ENCODE results near the gene C16orf74. TPM values are rescaled to one million over a fixed set of nuclear protein-coding genes. Genes with fewer than 3 reads are reported as not detected.

C16orf74 gene
- total RNA-seq, 4 donors from 2014 or later = 0.27 to 7.0 TPM; not detected in 2

DNA sequence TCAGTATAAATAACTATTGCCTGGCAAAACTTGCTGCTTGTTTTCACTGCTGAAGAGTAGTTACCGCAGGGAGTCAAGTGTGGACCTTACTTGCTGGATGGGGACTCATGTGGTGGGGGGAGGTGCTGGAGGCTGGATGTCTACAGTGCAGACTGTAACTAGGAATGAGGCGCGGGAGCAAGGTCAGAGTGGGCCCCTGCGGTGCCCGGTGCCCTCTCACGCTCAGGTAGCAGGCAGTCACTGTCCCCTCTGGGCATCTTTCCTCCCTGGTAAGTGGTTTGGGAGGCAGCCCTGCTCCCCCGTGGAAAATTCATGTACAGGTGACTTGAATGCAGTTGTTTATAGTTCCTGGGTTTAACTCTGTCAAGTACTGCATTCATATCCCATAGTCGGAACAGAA, 43.8 kb upstream of the C16orf74 start:
- 91% methylated on average over 8 of the region's 8 CpGs; no CpG with 5 or more reads in 1 of the 2 donors for WGBS, 2 donors (ENCODE audit: low coverage in 1 of 2)
- no peak for DNase-seq
- no peak overlapping the region for H3K27ac ChIP-seq
- peaks cover 0 to 6% (median 0%) of the 10 kb centered on the region in 4 donors for H3K36me3 ChIP-seq
- H3K27me3 ChIP-seq = no peaks in the 10 kb centered on the region
- no peak overlapping the region for H3K4me3 ChIP-seq
- peaks cover 9 to 19% (median 12%) of the 10 kb centered on the region in 4 donors for H3K4me1 ChIP-seq
- intact Hi-C loops (cut with DNase I; ENCODE audit: low total_unique reads) = no loop called here
- in situ Hi-C loops (cut with MboI; ENCODE audit: low pct_ligation_motif_present in 1 of 4, low pct_unique_long_range_greater_than_20kb in 1 of 4, low sequenced_read_pairs in 3 of 4) = no loop called here
- TF ChIP-seq EP300 (IDR thresholded peaks at IDR 0.05; ENCODE audit: low read depth) (no peak), POLR2A (IDR thresholded peaks at IDR 0.05) (no peak), POLR2AphosphoS5 (IDR thresholded peaks at IDR 0.05) (no peak)
- TF ChIP-seq, protein P1, sequence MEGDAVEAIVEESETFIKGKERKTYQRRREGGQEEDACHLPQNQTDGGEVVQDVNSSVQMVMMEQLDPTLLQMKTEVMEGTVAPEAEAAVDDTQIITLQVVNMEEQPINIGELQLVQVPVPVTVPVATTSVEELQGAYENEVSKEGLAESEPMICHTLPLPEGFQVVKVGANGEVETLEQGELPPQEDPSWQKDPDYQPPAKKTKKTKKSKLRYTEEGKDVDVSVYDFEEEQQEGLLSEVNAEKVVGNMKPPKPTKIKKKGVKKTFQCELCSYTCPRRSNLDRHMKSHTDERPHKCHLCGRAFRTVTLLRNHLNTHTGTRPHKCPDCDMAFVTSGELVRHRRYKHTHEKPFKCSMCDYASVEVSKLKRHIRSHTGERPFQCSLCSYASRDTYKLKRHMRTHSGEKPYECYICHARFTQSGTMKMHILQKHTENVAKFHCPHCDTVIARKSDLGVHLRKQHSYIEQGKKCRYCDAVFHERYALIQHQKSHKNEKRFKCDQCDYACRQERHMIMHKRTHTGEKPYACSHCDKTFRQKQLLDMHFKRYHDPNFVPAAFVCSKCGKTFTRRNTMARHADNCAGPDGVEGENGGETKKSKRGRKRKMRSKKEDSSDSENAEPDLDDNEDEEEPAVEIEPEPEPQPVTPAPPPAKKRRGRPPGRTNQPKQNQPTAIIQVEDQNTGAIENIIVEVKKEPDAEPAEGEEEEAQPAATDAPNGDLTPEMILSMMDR (IDR thresholded peaks at IDR 0.05) = no peak
- no peaks in the 10 kb centered on the region for H3K9me3 ChIP-seq

DNA sequence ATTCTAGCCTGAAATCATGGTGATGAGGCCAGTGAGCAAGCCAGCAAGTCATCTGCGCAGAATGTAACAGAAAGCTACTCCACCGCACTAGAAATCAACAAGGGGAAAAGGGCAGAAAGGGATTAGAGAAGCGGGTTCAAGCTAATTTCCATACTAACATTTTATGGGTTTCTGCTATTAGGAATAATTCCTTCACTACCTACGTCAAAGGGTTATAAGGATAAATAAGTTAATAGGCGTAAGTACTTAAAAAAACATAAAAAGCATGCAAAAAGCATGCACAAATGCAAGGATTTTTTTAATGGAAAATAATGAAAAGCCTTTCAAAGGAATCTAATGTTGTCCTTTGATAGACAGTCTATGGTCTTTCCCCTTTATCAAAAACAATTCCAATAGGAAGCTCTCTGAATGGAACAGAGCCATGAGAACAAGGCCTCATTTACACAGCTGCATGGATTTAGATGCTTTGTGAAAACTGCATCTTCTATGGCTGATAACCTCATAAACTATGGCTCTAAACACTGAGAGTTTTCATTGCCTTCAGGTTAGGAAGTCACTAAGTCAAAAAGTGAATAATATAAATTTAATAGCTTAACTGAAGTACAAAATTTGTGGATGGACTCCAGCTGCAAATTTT, 42.9 kb upstream of the C16orf74 start:
- no peak for DNase-seq
- Histone ChIP-seq H3K27me3 (no peaks in the 10 kb centered on the region), H3K27ac (no peak overlapping the region), H3K4me1 (peaks cover 9 to 17% (median 12%) of the 10 kb centered on the region in 4 donors), H3K9me3 (no peaks in the 10 kb centered on the region), H3K36me3 (peaks cover 0 to 6% (median 0%) of the 10 kb centered on the region in 4 donors), H3K4me3 (no peak overlapping the region)
- intact Hi-C loops (cut with DNase I; ENCODE audit: low total_unique reads) = no loop called here
- in situ Hi-C loops (cut with MboI; ENCODE audit: low pct_ligation_motif_present in 1 of 4, low pct_unique_long_range_greater_than_20kb in 1 of 4, low sequenced_read_pairs in 3 of 4) = no loop called here
- WGBS, 2 donors (ENCODE audit: low coverage in 1 of 2) = 94 to 98% methylated on average over 4 to 5 of the region's 5 CpGs
- TF ChIP-seq EP300 (IDR thresholded peaks at IDR 0.05; ENCODE audit: low read depth) (no peak), POLR2AphosphoS5 (IDR thresholded peaks at IDR 0.05) (no peak), POLR2A (IDR thresholded peaks at IDR 0.05) (no peak)
- TF ChIP-seq, protein P1 (IDR thresholded peaks at IDR 0.05) = no peak

DNA sequence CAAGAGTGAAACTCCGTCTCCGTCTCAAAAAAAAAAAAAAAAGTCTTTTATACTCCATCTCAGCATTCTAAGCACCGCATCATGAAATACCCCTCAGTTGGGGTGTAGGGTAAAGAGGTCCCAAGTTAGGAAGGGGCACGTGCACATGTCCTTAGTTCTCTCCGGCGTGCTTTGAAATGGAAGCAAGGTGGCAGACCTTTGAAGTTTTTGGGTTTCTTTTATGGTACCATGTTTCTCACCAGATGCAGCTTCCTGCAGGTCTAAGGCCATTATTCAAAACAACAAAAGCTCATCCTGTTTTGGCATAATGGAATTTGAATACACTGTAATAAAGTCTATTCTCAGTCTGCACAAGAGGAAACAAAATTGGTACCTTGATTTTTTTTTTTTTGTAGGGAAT, 38.9 kb upstream of the C16orf74 start:
- Histone ChIP-seq H3K27me3 (no peaks in the 10 kb centered on the region), H3K4me1 (no peaks in the 10 kb centered on the region), H3K4me3 (no peak overlapping the region), H3K27ac (no peak overlapping the region), H3K9me3 (no peaks in the 10 kb centered on the region), H3K36me3 (peaks cover 0 to 16% (median 6%) of the 10 kb centered on the region in 4 donors)
- intact Hi-C loops (cut with DNase I; ENCODE audit: low total_unique reads) (no loop called here), in situ Hi-C loops (cut with MboI; ENCODE audit: low pct_ligation_motif_present in 1 of 4, low pct_unique_long_range_greater_than_20kb in 1 of 4, low sequenced_read_pairs in 3 of 4) (no loop called here)
- DNase-seq = no peak
- TF ChIP-seq POLR2AphosphoS5 (IDR thresholded peaks at IDR 0.05) = no peak
- no peak for TF ChIP-seq POLR2A (IDR thresholded peaks at IDR 0.05)
- no peak for TF ChIP-seq EP300 (IDR thresholded peaks at IDR 0.05; ENCODE audit: low read depth)
- TF ChIP-seq, protein P1 (IDR thresholded peaks at IDR 0.05) = no peak
- WGBS, 2 donors (ENCODE audit: low coverage in 1 of 2) = 92 to 94% methylated on average over 6 of the region's 6 CpGs

DNA sequence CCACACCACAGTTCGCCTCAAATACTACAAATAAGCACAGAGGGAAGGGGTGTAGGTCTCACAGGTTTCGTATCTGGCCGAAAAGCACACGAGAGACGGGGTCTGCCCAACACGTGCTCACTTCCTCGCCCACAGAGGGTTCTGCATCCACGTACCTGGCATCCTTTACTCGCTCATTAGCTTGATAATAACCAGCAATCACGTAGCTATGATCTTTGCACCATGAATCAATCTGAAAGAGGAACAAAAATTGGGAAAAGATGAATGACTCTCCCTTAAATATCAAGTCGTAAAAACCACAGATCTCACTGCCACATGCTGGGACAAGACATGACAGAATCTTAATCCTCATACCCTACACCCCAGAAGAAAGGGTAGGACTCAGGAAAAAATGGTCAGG, 37.9 kb upstream of the C16orf74 start:
- no peak for DNase-seq
- intact Hi-C loops (cut with DNase I; ENCODE audit: low total_unique reads) = no loop called here
- 87 to 92% methylated on average over 9 to 11 of the region's 11 CpGs for WGBS, 2 donors (ENCODE audit: low coverage in 1 of 2)

More for the DNA sequence above, 37.9 kb upstream of the C16orf74 start:
- Histone ChIP-seq H3K9me3 (no peaks in the 10 kb centered on the region), H3K27me3 (no peaks in the 10 kb centered on the region), H3K4me3 (no peak overlapping the region), H3K4me1 (no peaks in the 10 kb centered on the region), H3K27ac (no peak overlapping the region), H3K36me3 (peaks cover 0 to 16% (median 6%) of the 10 kb centered on the region in 4 donors)
- in situ Hi-C loops (cut with MboI; ENCODE audit: low pct_ligation_motif_present in 1 of 4, low pct_unique_long_range_greater_than_20kb in 1 of 4, low sequenced_read_pairs in 3 of 4) = no loop called here
- TF ChIP-seq POLR2A (IDR thresholded peaks at IDR 0.05) (no peak), POLR2AphosphoS5 (IDR thresholded peaks at IDR 0.05) (no peak), EP300 (IDR thresholded peaks at IDR 0.05; ENCODE audit: low read depth) (no peak)
- TF ChIP-seq, protein P1 (IDR thresholded peaks at IDR 0.05) = no peak

All from transverse colon (tissue), 4 donors.